Lower leg skin (tissue), 3 donors: Measurements from ENCODE around the gene GNG12.

Experiments used
- POLR2A ChIP-seq, 2 donors: fragments of 450-650 bp; IDR thresholded peaks; one replicate each; pipeline ENCODE4 v1.6.1; 2016 to 2017; ENCODE audit warnings: antibody characterized with exemption in 2 of 2, mild to moderate bottlenecking in 1 of 2, moderate library complexity in 1 of 2
- TF ChIP-seq, protein P1 (sequence below), 3 donors: fragments of 450-650 bp; IDR thresholded peaks; one replicate each; pipeline ENCODE4 v1.5.1; 2016; ENCODE audit warnings: antibody characterized with exemption in 3 of 3, mild to moderate bottlenecking in 3 of 3, moderate library complexity in 2 of 3

DNA sequence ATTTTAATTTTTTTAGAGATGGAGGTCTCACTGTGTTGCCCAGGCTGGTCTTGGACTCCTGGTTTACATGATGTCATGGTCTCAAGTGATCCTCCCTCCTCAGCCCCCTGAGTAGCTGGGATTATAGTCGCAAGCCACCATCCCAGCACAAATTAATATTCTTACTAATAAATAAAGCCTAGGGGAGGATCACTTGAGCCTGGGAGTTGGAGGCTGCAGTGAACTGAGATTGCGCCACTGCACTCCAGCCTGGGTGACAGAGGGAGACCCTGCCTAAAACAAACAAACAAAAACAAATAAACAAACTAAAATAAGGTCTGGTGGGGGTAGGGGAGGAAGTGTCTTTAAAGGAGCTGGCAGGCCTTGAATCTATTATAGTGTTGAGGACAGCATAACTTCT lies 157.0 kb downstream of the GNG12 start:
- TF ChIP-seq, protein P1, sequence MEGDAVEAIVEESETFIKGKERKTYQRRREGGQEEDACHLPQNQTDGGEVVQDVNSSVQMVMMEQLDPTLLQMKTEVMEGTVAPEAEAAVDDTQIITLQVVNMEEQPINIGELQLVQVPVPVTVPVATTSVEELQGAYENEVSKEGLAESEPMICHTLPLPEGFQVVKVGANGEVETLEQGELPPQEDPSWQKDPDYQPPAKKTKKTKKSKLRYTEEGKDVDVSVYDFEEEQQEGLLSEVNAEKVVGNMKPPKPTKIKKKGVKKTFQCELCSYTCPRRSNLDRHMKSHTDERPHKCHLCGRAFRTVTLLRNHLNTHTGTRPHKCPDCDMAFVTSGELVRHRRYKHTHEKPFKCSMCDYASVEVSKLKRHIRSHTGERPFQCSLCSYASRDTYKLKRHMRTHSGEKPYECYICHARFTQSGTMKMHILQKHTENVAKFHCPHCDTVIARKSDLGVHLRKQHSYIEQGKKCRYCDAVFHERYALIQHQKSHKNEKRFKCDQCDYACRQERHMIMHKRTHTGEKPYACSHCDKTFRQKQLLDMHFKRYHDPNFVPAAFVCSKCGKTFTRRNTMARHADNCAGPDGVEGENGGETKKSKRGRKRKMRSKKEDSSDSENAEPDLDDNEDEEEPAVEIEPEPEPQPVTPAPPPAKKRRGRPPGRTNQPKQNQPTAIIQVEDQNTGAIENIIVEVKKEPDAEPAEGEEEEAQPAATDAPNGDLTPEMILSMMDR (IDR thresholded peaks at IDR 0.05), result no peak
- TF ChIP-seq POLR2A (IDR thresholded peaks at IDR 0.05), result no peak
